SK-N-MC (cell line): ENCODE results near the gene GNA15.

ENCODE experiments used
- DNase-seq: peaks from one replicate; pipeline ENCODE4 v3.0.0-alpha.2; 2011; ENCODE audit warnings: low read depth, low spot score
- H3K27ac ChIP-seq: fragments of 200-600 bp; sonication (generic); 2 replicates; pipeline ENCODE4 v1.5.1; 2016; ENCODE audit warnings: mixed run types
- H3K36me3 ChIP-seq: fragments of 200-600 bp; sonication (generic); 2 replicates; pipeline ENCODE4 v1.6.1; 2017; ENCODE audit warnings: antibody characterized with exemption, low read length, mixed read lengths; ENCODE audit not compliant: insufficient read depth
- H3K4me3 ChIP-seq: fragments of 200-600 bp; sonication (generic); 2 replicates; pipeline ENCODE4 v1.5.1; 2016
- H3K9ac ChIP-seq: fragments of 200-600 bp; sonication (generic); 2 replicates; pipeline ENCODE4 v1.8.0; 2017; ENCODE audit warnings: mixed run types, mixed read lengths; ENCODE audit not compliant: insufficient read length
- H3K9me3 ChIP-seq: fragments of 200-600 bp; sonication (generic); 2 replicates; pipeline ENCODE4 v1.6.1; 2017; ENCODE audit warnings: low read depth, mild to moderate bottlenecking, antibody characterized with exemption, low read length, moderate library complexity, mixed read lengths
- EZH2 ChIP-seq: fragments of 200-600 bp; sonication (generic); IDR thresholded peaks from one replicate; pipeline ENCODE4 v1.6.1; 2017; ENCODE audit warnings: antibody characterized with exemption
- FOXP2 ChIP-seq: optimal IDR thresholded peaks from 2 replicates; pipeline ENCODE3; 2011; ENCODE audit warnings: mild to moderate bottlenecking, moderate library complexity; ENCODE audit not compliant: insufficient read depth; ENCODE audit errors: extremely low read length, control extremely low read depth
- POLR2AphosphoS5 ChIP-seq: IDR thresholded peaks from 2 replicates; pipeline ENCODE4 v1.6.1; 2012; ENCODE audit warnings: mild to moderate bottlenecking, low read depth, low read length, borderline replicate concordance

Gene GNA15

GRCh38 chr19:3157096-3157845, 21.4 kb downstream of the GNA15 start:
- no peak for DNase-seq
- Histone ChIP-seq H3K27ac (no peak overlapping the region), H3K9ac (no peak overlapping the region), H3K9me3 (0 out of 2 replicates have a peak, but pooled peaks cover 3% of the 10 kb centered on the region), H3K4me3 (no peak overlapping the region), H3K36me3 (no peaks in the 10 kb centered on the region)
- no peak for TF ChIP-seq POLR2AphosphoS5
- no peak for TF ChIP-seq EZH2
- no peak for TF ChIP-seq FOXP2

GRCh38 chr19:3159565-3159964, 23.7 kb downstream of the GNA15 start:
- H3K27ac ChIP-seq = no peak overlapping the region
- H3K36me3 ChIP-seq = no peaks in the 10 kb centered on the region
- TF ChIP-seq FOXP2 (no peak), EZH2 (no peak), POLR2AphosphoS5 (no peak)

GRCh38 chr19:3160219-3160618, 24.4 kb downstream of the GNA15 start:
- no peak for DNase-seq
- Histone ChIP-seq H3K9ac (no peak overlapping the region), H3K4me3 (no peak overlapping the region), H3K27ac (no peak overlapping the region), H3K9me3 (0 out of 2 replicates have a peak, but pooled peaks cover 3% of the 10 kb centered on the region), H3K36me3 (no peaks in the 10 kb centered on the region)
- no peak for TF ChIP-seq POLR2AphosphoS5

More at GRCh38 chr19:3159565-3159964, 23.7 kb downstream of the GNA15 start:
- Histone ChIP-seq H3K4me3 (no peak overlapping the region), H3K9me3 (0 out of 2 replicates have a peak, but pooled peaks cover 3% of the 10 kb centered on the region), H3K9ac (no peak overlapping the region)
- DNase-seq = no peak

- Histone ChIP-seq H3K9ac (no peak overlapping the region), H3K27ac (no peak overlapping the region), H3K36me3 (no peaks in the 10 kb centered on the region), H3K9me3 (0 out of 2 replicates have a peak, but pooled peaks cover 3% of the 10 kb centered on the region), H3K4me3 (no peak overlapping the region)
- no peak for TF ChIP-seq POLR2AphosphoS5
- no peak for TF ChIP-seq FOXP2
- DNase-seq = no peak
Measured at GRCh38 chr19:3161453-3161852, 25.6 kb downstream of the GNA15 start.

DNA sequence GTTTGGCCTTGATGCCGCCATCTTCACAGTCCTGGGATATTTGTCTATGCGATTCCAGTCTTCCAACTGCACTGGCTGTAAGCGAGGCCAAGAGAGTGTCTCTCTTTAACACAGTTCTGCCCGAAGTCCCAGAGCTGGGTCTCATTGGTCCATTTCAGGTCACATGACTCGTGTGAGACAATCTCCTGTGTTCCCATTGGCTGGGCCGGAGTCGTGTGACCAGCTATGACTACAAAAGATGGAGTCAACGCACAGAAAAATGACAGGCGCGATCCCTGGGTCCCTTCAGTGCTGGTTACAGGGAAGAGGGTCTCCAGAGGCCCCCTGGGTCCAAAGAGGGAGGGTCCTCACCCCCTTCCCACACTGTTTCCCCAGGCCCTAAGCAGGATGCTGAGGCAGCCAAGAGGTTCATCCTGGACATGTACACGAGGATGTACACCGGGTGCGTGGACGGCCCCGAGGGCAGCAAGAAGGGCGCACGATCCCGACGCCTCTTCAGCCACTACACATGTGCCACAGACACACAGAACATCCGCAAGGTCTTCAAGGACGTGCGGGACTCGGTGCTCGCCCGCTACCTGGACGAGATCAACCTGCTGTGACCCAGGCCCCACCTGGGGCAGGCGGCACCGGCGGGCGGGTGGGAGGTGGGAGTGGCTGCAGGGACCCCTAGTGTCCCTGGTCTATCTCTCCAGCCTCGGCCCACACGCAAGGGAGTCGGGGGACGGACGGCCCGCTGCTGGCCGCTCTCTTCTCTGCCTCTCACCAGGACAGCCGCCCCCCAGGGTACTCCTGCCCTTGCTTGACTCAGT, 26.8 kb downstream of the GNA15 start:
- no peaks in the 10 kb centered on the region for H3K36me3 ChIP-seq
- 0 out of 2 replicates have a peak, but pooled peaks cover 3% of the 10 kb centered on the region for H3K9me3 ChIP-seq
- H3K27ac ChIP-seq = no peak overlapping the region
- DNase-seq = no peak
- H3K4me3 ChIP-seq = no peak overlapping the region
- no peak overlapping the region for H3K9ac ChIP-seq
- TF ChIP-seq FOXP2 (no peak), POLR2AphosphoS5 (no peak), EZH2 (no peak)

DNA sequence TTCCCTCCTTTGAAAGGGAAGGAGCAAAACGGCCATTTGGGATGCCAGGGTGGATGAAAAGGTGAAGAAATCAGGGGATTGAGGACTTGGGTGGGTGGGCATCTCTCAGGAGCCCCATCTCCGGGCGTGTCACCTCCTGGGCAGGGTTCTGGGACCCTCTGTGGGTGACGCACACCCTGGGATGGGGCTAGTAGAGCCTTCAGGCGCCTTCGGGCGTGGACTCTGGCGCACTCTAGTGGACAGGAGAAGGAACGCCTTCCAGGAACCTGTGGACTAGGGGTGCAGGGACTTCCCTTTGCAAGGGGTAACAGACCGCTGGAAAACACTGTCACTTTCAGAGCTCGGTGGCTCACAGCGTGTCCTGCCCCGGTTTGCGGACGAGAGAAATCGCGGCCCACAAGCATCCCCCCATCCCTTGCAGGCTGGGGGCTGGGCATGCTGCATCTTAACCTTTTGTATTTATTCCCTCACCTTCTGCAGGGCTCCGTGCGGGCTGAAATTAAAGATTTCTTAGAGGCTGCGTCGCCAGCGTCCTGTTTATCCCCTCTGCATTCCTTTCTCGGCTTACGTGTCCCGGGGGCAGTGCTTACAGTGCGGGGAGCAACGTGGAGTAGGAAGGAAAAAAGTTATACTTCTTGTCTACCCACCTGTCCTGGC, 27.5 kb downstream of the GNA15 start:
- Histone ChIP-seq H3K36me3 (no peaks in the 10 kb centered on the region), H3K27ac (no peak overlapping the region), H3K9ac (no peak overlapping the region), H3K9me3 (0 out of 2 replicates have a peak, but pooled peaks cover 3% of the 10 kb centered on the region), H3K4me3 (no peak overlapping the region)
- TF ChIP-seq EZH2 (no peak), POLR2AphosphoS5 (no peak), FOXP2 (peak; percentile 46)
- no peak for DNase-seq

GRCh38 chr19:3163943-3164342, 28.1 kb downstream of the GNA15 start:
- H3K4me3 ChIP-seq = no peak overlapping the region
- TF ChIP-seq POLR2AphosphoS5 (no peak), FOXP2 (no peak)
- no peak overlapping the region for H3K9ac ChIP-seq
- 0 out of 2 replicates have a peak, but pooled peaks cover 3% of the 10 kb centered on the region for H3K9me3 ChIP-seq
- H3K36me3 ChIP-seq = no peaks in the 10 kb centered on the region
- DNase-seq = no peak
- no peak overlapping the region for H3K27ac ChIP-seq

DNA sequence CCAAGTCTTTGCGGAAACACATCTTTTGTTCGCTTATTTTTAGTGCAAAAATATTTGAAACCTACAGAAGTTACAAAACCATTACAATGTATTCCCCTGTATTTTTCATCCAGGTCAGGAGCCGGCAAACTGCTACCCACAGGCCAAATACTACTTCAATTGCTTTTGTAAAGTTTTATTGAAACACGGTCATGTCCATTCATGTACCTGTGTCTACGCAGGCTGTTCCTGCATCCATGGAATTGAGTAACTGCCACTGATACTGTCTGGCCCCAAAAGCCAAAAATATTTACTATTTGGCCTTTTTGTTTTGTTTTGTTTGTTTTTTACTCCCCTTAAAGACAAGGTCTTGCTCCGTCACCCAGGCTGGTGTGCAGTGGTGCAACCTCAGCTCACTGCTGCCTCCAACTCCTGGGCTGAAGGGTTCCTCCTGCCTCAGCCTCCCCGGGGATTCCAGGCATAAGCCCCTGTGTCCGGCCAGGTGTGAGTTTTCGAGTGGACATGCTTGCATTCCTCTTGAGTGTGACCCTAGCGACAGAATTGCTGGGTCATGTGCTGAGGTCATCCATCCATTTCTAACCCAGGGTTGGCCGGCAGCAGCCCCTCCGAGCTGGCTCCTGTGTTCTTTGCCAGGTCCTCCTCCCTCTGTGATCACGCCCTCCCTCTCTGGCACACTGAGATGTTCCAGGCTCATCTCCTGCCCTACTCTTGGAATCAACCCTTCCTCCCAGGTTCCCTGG, 31.9 kb downstream of the GNA15 start:
- no peak for DNase-seq
- Histone ChIP-seq H3K27ac (no peak overlapping the region), H3K9ac (no peak overlapping the region), H3K36me3 (no peaks in the 10 kb centered on the region), H3K9me3 (no peaks in the 10 kb centered on the region), H3K4me3 (no peak overlapping the region)
- TF ChIP-seq FOXP2 (no peak), EZH2 (no peak), POLR2AphosphoS5 (no peak)
